HG03066 (cell line): Measurements from ENCODE around the gene C1QL3.

Source experiments
- ATAC-seq: cut with Tn5 transposase; IDR thresholded peaks from one replicate; pipeline ENCODE4 v1.9.1; 2021; ENCODE audit warnings: low read depth; ENCODE audit not compliant: unreplicated experiment

C1QL3 gene

GRCh38 chr10:16497911-16498310, 23.8 kb downstream of the C1QL3 start:
- no peak for ATAC-seq

DNA sequence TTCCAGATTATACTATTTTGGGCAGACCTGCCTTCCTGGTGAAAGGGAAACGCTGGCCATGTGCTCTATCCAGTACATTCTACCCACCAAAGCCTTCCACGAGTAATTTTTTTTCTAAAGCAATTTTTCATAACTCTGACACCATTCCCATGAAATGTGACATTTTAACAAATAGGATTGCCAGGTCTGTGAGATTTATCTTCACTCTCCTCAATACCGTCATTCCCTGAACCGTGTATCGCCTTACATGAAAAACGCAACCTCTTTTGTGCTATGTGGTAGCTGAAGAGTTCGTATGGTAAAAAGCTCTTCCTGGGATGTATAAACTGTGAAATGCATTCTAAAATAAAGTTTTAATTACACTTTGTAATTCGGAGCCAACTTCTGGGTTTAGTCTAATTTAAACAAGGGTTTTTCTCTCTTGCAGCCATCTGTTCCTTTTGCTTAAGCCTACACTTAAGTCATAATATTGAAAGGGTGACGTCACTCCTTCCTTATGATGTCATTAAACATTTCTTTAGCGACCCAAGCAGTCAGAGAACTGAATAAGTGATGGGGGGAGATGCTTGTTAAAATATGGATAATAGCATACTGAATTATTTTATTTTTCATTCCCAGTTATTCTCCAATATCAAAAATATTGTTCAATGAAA, 27.7 kb downstream of the C1QL3 start:
- ATAC-seq = no peak

DNA sequence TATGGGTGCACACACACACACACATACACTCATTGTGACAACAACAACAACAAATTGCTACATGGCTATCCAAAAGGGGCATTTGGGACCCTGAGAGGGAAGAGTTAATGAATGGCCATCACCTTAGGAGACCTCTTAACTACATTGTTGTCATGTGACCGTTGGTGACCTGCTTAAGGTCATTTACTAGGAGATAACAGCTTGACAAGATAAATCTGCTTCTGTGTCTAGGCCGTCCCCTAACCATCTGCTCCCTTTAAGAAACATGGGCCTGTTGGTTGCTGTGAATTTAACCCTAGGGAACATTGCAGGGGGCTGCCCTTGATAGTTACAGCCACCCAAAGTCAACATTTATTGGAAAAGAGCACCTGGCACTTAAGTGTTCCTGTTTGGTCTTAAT, 29.7 kb downstream of the C1QL3 start:
- ATAC-seq = no peak

- ATAC-seq = no peak
These were observed 31.2 kb downstream of the C1QL3 start for GRCh38 chr10:16490511-16490910.

DNA sequence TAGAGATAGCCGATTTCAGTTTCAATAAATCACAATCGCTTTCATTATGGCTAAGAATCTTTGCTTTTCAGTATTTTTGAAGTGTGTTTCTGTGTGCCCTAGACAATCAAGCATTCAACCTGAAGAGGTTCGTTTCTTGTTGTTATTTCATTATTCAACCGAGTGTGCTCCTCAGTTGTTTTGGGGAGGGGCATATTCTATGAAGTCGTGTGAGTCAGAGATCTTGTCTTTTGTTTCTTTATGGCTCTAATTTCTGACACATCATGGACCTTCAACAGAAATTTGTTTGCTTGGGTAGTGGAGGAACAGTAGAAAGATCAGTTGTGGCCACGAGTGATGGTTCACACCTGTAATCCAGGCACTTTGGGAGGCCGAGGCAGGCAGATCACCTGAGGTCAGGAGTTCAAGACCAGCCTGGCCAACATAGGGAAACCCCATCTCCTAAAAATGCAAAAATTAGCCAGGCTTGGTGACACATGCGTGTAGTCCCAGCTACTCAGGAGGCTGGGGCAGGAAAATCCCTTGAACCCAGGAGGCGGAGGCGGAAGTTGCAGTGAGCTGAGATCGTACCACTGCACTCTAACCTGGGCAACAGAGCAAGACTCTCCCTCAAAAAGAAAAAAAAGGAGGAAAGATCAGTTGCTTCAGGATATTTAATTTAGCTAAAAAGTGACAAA, 38.3 kb downstream of the C1QL3 start:
- no peak for ATAC-seq

GRCh38 chr10:16481052-16481728, 40.5 kb downstream of the C1QL3 start:
- ATAC-seq = no peak

DNA sequence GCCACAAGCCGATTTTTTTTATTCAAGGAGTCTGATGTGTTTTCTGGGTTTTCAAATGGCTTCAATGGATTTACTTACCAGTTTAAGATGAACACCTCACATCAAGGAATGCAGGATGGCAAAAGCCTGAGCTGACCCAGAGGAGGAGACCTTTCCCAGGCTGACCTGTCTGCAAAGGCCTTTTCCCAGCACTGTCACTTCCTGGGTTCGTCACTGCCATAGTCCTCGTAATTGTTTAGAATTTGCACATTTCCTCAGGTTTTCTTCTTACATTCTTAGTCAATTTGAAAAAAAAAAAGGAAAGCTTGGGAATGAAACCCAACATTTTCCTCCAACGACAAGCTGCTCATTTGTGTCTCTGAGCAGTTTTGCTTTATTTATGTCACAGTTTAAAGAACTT, 42.9 kb downstream of the C1QL3 start:
- no peak for ATAC-seq

- no peak for ATAC-seq
These were observed 43.9 kb downstream of the C1QL3 start for GRCh38 chr10:16477757-16478156.

GRCh38 chr10:16472828-16473227, 48.9 kb downstream of the C1QL3 start:
- ATAC-seq = no peak

DNA sequence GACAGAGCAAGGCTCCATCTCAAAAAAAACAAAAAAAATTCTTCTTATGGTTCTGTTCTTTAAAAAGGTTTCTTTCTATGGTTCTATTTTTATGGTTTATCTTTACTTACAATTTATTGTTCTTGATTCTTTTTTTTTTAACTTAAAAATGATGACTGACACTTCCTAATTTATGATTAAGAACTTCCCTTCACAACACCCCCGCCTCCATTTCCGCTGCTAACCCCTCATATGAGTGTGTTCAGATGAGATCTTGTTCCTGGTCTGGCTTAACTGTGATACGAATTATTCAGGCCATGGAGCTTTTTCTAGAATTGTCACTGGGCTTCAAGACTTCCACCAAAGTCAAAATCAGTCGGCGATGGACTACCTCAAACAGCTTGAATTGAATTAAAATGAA, 50.9 kb downstream of the C1QL3 start:
- ATAC-seq = no peak

- no peak for ATAC-seq
These were observed 55.7 kb downstream of the C1QL3 start for GRCh38 chr10:16466001-16466400.
